Measurements from ENCODE around the gene HS3ST5.

DNA sequence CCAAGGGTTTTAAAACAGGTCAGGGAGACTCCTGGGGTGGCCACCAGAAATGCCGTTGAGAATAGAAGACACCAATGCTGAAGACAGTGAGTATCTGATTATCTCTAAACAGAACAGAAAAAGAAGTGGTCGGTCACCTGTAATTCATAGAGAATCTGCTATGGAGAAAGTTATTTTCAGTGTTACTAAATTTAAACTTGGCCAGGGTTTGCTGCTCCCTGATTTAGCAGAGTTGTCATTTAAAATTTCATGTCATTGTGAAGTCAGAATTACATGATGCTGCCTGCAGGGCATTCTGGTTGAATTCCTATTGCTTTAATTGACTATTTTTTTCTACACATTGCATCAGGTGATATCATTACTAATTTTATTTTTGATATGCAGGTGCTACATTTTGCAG lies 114.1 kb downstream of the HS3ST5 start:
- TF ChIP-seq, protein P1, sequence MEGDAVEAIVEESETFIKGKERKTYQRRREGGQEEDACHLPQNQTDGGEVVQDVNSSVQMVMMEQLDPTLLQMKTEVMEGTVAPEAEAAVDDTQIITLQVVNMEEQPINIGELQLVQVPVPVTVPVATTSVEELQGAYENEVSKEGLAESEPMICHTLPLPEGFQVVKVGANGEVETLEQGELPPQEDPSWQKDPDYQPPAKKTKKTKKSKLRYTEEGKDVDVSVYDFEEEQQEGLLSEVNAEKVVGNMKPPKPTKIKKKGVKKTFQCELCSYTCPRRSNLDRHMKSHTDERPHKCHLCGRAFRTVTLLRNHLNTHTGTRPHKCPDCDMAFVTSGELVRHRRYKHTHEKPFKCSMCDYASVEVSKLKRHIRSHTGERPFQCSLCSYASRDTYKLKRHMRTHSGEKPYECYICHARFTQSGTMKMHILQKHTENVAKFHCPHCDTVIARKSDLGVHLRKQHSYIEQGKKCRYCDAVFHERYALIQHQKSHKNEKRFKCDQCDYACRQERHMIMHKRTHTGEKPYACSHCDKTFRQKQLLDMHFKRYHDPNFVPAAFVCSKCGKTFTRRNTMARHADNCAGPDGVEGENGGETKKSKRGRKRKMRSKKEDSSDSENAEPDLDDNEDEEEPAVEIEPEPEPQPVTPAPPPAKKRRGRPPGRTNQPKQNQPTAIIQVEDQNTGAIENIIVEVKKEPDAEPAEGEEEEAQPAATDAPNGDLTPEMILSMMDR (IDR thresholded peaks at IDR 0.05) = no peak
- no peak for TF ChIP-seq POLR2A (IDR thresholded peaks at IDR 0.05)
